Islet precursor cell (in vitro differentiated cells): ENCODE data around the gene RASSF10.

Experiments used
- DNase-seq: peaks from one replicate; pipeline ENCODE4 v3.0.0-alpha.2; 2018

RASSF10 gene

GRCh38 chr11:12995188-12995587 is 13.9 kb upstream of the RASSF10 start:
- DNase-seq: no peak

GRCh38 chr11:12995823-12996222 is 13.3 kb upstream of the RASSF10 start:
- DNase-seq: no peak

GRCh38 chr11:12997168-12997567 is 11.9 kb upstream of the RASSF10 start:
- no peak for DNase-seq

GRCh38 chr11:12998336-12998735 is 10.8 kb upstream of the RASSF10 start:
- no peak for DNase-seq

- DNase-seq: no peak
Observed at GRCh38 chr11:12999597-12999996, 9.5 kb upstream of the RASSF10 start.

- no peak for DNase-seq
Observed at GRCh38 chr11:13000116-13000515, 9.0 kb upstream of the RASSF10 start.

GRCh38 chr11:13000721-13001120 is 8.4 kb upstream of the RASSF10 start:
- DNase-seq: no peak

- no peak for DNase-seq
Observed at GRCh38 chr11:13003736-13004493, 5.2 kb upstream of the RASSF10 start.

- no peak for DNase-seq
Observed at GRCh38 chr11:13007182-13008060, 1.7 kb upstream of the RASSF10 start.

GRCh38 chr11:13008061-13008435 is 1.1 kb upstream of the RASSF10 start:
- DNase-seq: no peak

- DNase-seq: no peak
Observed at GRCh38 chr11:13009476-13009920, 382 bp downstream of the RASSF10 start.

GRCh38 chr11:13009921-13010748 is 1.0 kb downstream of the RASSF10 start:
- peak; percentile 78 for DNase-seq

GRCh38 chr11:13010749-13011465 is 1.8 kb downstream of the RASSF10 start:
- DNase-seq: peak; percentile 67

GRCh38 chr11:13011466-13012055 is 2.4 kb downstream of the RASSF10 start:
- no peak for DNase-seq

- DNase-seq: no peak
Observed at GRCh38 chr11:13012056-13012661, 3.0 kb downstream of the RASSF10 start.

GRCh38 chr11:13013054-13013488 is 4.0 kb downstream of the RASSF10 start:
- no peak for DNase-seq

- no peak for DNase-seq
Observed at GRCh38 chr11:13015753-13016152, 6.6 kb downstream of the RASSF10 start.

- no peak for DNase-seq
Observed at GRCh38 chr11:13016415-13016814, 7.3 kb downstream of the RASSF10 start.

- no peak for DNase-seq
Observed at GRCh38 chr11:13019313-13019712, 10.2 kb downstream of the RASSF10 start.

GRCh38 chr11:13023423-13023822 is 14.3 kb downstream of the RASSF10 start:
- DNase-seq: no peak

- DNase-seq: no peak
Observed at GRCh38 chr11:13026722-13027121, 17.6 kb downstream of the RASSF10 start.

- no peak for DNase-seq
Observed at GRCh38 chr11:13028322-13028721, 19.2 kb downstream of the RASSF10 start.
